HG03103 (cell line): ENCODE data around the gene ITLN2.
"Not testable (repeated sequence)": the region's sequence is repeated elsewhere in the genome, so short reads cannot be mapped to it uniquely, and the experiment has no call there.

Experiments used
- ATAC-seq: cut with Tn5 transposase; IDR thresholded peaks from one replicate; pipeline ENCODE4 v1.9.1; 2021; ENCODE audit warnings: low read depth; ENCODE audit not compliant: unreplicated experiment

The ITLN2 gene

GRCh38 chr1:160910170-160910750 lies 44.3 kb downstream of the ITLN2 start:
- no peak for ATAC-seq

- ATAC-seq, result no peak
Measured at GRCh38 chr1:160907976-160908375, 46.6 kb downstream of the ITLN2 start.

- ATAC-seq, result no peak
Measured at GRCh38 chr1:160905617-160905989, 49.0 kb downstream of the ITLN2 start.

- ATAC-seq, result no peak
Measured at GRCh38 chr1:160904783-160905616, 49.6 kb downstream of the ITLN2 start.

GRCh38 chr1:160902251-160902650 lies 52.4 kb downstream of the ITLN2 start:
- ATAC-seq, result not testable (repeated sequence)

GRCh38 chr1:160901768-160902167 lies 52.8 kb downstream of the ITLN2 start:
- ATAC-seq, result no peak

- ATAC-seq, result not testable (repeated sequence)
Measured at GRCh38 chr1:160900683-160901082, 53.9 kb downstream of the ITLN2 start.
